Breast epithelium (tissue), 3 donors: Measurements from ENCODE around the gene RNASE4.
"Not testable (repeated sequence)": the region's sequence is repeated elsewhere in the genome, so short reads cannot be mapped to it uniquely, and the experiment has no call there.

Experiments used
- POLR2A ChIP-seq: fragments of 450-650 bp; IDR thresholded peaks from one replicate; pipeline ENCODE4 v1.6.1; 2016; ENCODE audit warnings: antibody characterized with exemption, mild to moderate bottlenecking, moderate library complexity
- POLR2AphosphoS5 ChIP-seq, 3 donors: sonication (generic); formaldehyde crosslinking; IDR thresholded peaks; one replicate each; pipeline ENCODE4 v1.6.1; 2017; ENCODE audit warnings: antibody characterized with exemption in 3 of 3
- TF ChIP-seq, protein P1 (sequence below), 3 donors: fragments of 450-650 bp; IDR thresholded peaks; one replicate each; pipeline ENCODE4 v1.5.1; 2016 to 2017; ENCODE audit warnings: antibody characterized with exemption in 3 of 3, mild to moderate bottlenecking in 3 of 3, moderate library complexity in 3 of 3

- TF ChIP-seq POLR2A; POLR2AphosphoS5 (IDR thresholded peaks at IDR 0.05): not testable (repeated sequence)
- TF ChIP-seq, protein P1, sequence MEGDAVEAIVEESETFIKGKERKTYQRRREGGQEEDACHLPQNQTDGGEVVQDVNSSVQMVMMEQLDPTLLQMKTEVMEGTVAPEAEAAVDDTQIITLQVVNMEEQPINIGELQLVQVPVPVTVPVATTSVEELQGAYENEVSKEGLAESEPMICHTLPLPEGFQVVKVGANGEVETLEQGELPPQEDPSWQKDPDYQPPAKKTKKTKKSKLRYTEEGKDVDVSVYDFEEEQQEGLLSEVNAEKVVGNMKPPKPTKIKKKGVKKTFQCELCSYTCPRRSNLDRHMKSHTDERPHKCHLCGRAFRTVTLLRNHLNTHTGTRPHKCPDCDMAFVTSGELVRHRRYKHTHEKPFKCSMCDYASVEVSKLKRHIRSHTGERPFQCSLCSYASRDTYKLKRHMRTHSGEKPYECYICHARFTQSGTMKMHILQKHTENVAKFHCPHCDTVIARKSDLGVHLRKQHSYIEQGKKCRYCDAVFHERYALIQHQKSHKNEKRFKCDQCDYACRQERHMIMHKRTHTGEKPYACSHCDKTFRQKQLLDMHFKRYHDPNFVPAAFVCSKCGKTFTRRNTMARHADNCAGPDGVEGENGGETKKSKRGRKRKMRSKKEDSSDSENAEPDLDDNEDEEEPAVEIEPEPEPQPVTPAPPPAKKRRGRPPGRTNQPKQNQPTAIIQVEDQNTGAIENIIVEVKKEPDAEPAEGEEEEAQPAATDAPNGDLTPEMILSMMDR (IDR thresholded peaks at IDR 0.05) = not testable (repeated sequence)
Measured at GRCh38 chr14:20642755-20643154, 41.6 kb upstream of the RNASE4 start.
